Stimulated activated CD8-positive, alpha-beta memory T cell treated with anti-CD3 and anti-CD28 coated beads, Interleukin-15, amount 100 ng/mL, for 4 hours (primary cell): ENCODE data around the gene B4GALT4.
A peak's percentile ranks its signal among the peaks of the same experiment; 100 is the strongest.
"Not testable (repeated sequence)": the region's sequence is repeated elsewhere in the genome, so short reads cannot be mapped to it uniquely, and the experiment has no call there.

Experiments used
- DNase-seq, 2 donors: peaks; one replicate each; pipeline ENCODE4 v3.0.0-alpha.2; 2020; ENCODE audit warnings: low read depth in 2 of 2

B4GALT4 gene

DNA sequence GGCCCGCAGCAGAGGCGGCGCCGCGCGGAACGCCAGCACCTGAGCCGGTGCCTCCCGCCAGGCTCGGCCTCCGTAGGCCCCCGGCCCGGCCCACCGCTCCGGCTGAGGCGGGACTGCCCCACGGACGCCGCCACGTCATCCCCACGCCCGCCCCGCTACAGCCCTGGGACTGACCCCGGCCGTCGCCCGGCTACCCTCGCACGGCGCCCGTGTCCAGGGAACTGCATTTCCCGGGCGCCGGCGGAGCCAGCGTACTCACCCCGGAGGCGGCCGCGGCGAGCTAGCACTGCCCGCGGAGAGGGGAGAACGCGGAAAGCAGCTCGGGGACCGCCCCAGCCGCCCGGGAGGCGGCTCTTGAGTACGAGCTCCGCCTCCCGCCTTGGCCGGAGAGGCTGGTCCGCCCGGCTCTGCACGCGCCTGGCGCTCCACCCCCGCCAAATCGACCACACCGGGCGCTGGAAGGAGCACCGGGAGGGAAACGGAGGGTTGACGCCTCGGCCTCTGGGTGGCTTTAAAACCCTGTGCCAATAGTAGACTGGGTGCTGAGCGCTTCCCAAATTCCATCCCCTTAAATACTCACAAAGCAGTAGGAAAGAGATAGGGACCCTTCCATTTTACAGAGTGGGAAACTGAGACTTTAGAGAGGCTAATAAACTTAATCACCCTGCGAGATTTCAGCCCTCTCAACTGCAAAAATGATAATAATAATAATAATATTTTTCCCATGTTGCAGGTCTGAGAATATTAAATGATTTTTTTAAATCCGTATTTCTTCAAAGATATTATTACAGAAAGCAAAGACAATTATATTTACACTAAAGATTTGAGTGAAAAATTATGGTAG lies at the start of gene B4GALT4:
Gene B4GALT4, minus strand, starts transcription at position 288 of the 844 bp plus-strand sequence. CDS start 10,779 bp downstream, outside the sequence.
- peak; percentile 20 to 42 for DNase-seq

DNA sequence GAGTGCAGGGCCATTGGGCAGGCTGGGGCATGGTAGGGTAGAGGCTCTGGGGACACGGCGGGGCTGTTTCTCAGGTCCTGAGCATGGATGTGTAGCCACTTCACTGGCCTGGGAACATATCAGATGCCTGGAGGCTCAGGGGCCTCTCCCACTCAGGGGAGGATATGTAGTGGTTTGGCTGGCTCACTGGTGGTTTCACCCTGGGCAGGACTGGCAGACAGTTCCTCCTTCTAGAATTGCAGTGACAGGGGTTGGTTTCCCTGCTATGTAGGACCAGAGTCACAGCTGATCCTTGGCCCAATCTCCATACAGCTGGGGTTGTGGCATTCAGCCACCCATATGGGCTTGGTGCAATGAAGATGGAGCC lies 48.7 kb upstream of the B4GALT4 start:
- no peak for DNase-seq

GRCh38 chr3:119288669-119289403 lies 48.2 kb upstream of the B4GALT4 start:
- DNase-seq, result no peak

GRCh38 chr3:119279584-119280243 lies 39.0 kb upstream of the B4GALT4 start:
- no peak for DNase-seq

GRCh38 chr3:119279101-119279554 lies 38.5 kb upstream of the B4GALT4 start:
- no peak for DNase-seq

GRCh38 chr3:119276680-119277079 lies 36.0 kb upstream of the B4GALT4 start:
- no peak for DNase-seq

GRCh38 chr3:119270212-119270611 lies 29.5 kb upstream of the B4GALT4 start:
- DNase-seq, result not testable (repeated sequence)

GRCh38 chr3:119261055-119261454 lies 20.4 kb upstream of the B4GALT4 start:
- no peak for DNase-seq

GRCh38 chr3:119259821-119260220 lies 19.1 kb upstream of the B4GALT4 start:
- DNase-seq, result no peak

GRCh38 chr3:119258915-119259314 lies 18.2 kb upstream of the B4GALT4 start:
- no peak for DNase-seq

DNA sequence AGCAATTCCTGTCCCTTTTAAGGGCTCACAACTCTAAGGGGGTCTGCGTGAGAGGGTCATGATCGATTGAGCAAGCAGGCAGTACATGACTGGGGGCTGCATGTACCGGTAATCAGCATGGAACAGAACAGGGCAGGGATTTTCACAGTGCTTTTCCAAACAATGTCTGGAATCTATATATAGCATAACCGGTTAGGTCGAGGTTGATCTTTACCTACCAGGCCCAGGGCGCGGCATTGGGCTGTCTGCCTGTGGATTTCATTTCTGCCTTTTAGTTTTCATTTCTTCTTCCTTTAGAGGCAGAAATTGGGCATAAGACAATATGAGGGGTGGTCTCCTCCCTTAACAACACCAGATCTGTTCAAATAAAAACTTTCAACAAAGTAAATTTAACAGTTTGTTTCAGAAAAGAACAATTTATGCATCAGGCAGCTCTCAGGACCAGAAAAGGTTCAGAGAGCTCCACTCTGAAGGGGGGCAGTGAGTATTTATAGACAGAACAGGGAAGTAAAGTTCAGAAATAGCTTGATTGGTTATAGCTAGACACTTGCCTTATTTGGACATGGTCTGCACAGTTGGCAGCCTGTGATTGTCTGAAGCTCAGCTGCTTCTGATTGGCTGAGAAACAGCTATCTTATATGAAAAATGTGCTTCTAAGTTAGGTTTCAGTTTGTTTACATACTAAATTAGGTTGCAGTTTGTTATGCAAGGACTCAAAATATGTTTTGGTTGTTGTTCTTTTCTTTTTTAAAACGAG lies 17.2 kb upstream of the B4GALT4 start:
- DNase-seq, result no peak

DNA sequence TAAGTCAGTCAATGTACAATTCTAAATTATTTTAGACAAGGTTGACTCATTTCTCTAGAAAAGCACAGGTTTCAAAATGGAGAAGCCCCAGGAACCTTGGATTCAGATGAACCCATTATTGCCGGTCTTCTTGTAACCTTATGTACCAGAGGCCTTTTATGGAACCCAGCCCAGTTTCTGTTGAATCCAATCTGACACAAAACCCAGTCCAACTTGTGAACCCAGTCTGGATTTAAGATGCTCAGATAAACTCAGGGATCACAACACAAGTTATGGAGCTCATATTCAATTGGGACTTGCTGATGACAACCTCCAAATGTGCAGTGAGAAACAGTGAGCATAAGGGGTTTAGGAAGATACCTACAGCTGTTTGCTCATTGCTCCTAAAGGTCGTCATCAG lies 16.4 kb upstream of the B4GALT4 start:
- no peak for DNase-seq

- no peak for DNase-seq
These were observed 14.5 kb upstream of the B4GALT4 start for GRCh38 chr3:119255214-119255613.

DNA sequence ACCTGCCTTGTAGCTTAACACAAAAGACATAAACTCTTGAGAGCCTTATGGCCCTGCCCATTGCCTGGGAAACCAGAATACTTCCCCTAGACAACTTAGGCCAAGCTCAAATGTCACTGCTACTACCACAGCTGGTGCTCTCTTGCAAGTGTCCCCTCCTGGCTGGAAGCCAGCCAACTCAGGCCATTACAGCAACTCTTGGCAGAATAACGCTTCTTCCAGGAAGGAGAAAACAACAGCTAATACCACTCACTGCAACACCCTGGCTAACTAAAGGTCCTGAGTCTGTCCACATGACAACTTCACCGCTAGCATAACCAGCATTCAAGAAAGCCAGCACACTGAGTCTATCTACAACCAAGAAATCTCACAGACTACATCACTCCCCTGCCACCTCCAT lies 5.1 kb upstream of the B4GALT4 start:
- DNase-seq, result no peak

GRCh38 chr3:119243712-119244111 lies 3.0 kb upstream of the B4GALT4 start:
- DNase-seq, result no peak

- DNase-seq, result not testable (repeated sequence)
These were observed 2.4 kb upstream of the B4GALT4 start for GRCh38 chr3:119243058-119243529.

DNA sequence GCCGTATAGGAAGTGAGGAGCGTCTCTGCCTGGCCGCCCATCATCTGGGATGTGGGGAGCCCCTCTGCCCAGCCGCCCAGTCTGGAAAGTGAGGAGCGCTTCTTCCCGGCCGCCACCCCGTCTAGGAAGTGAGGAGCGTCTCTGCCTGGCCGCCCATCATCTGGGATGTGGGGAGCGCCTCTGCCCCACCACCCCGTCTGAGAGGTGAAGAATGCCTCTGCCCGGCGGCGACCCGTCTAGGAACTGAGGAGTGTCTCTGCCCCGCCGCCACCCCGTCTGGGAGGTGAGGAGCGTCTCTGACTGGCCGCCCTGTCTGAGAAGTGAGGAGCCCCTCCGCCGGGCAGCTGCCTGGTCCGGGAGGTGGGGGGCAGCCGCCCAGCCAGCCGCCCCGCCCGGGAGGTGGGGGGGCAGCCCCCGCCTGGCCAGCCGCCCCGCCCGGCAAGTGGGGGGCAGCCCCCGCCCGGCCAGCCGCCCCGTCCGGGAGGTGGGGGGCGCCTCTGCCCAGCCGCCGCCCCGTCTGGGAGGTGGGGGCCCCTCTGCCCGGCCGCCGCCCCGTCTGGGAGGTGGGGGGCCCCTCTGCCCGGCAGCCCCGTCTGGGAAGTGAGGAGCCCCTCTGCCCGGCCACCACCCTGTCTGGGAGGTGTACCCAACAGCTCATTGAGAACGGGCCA lies 1.8 kb upstream of the B4GALT4 start:
- DNase-seq, result not testable (repeated sequence)

DNA sequence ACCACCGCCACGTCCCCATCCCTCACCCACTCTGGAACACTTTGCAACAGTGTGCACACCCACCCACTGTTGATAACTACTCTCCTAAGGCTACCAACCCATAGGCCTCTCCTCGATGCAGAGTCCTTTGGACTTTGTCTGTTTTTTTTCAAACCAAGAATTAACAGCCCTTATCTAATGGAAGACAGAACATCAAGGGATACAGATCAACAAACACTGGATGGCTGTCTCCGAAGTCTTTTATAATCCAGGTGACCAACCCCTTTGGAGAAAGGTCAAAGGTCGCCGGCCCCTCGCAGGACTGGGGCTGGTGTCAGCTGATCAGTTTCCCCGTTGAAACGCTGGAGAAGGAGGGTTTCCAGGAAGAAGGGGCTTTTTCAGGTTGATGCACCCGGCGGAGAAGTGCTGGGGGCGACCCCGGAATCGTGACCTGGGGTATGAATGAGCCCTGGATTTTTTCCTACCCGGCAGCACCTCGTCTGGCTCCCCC lies 532 bp downstream of the B4GALT4 start:
- DNase-seq, result no peak

DNA sequence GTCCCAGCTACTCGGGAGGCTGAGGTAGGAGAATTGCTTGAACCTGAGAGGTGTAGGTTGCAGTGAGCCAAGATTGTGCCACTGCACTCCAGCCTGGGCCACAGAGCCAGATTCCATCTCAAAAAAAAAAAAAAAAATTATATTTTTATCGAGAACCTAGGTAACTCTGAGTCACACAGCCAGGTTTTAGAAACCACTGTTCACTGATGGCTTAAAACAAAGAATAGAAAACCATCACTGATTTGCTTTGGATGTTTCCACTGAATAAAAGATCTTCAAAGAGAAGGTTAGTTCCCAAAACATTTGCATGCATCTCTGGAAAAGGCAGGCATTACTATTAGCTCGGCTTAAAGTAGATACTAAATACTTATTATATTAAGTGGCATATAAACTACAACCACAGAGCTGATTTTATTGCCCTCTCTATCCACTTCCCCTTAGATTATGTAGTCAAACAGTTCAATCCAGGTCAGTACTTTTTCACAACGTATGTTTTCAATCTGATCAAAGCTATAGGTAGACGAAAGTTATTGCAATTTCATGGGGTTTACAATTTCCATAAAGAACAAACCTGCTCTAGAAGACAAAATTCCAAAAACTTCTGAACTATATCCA lies 1.4 kb downstream of the B4GALT4 start:
- no peak for DNase-seq

DNA sequence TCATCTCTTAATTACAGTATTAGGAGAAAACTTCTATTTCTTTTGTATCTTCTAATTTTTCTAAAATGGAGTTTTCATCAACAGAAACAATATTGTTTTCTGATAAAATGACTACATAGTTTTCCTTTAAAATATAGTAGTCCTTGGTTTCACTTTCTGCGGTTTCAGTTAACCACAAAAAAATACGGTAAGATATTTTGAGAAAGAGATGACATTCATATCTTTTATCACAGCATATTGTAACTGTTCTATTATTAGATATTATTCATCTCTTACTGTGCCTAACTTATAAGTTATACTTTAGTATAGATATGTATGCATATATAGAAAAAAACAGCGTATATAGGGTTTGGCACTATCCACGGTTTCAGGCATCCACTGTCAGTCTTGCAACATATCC lies 2.3 kb downstream of the B4GALT4 start:
- DNase-seq, result no peak
